RWPE2 (cell line): Measurements from ENCODE around the gene ZBTB8OS.
A peak's percentile ranks its signal among the peaks of the same experiment; 100 is the strongest.

Experiments
- ATAC-seq: fragments of 200-7000 bp; cut with Tn5 transposase; 3 replicates; pipeline ENCODE4 v1.9.1; 2021; ENCODE audit warnings: low read depth
- DNase-seq: peaks from one replicate; pipeline ENCODE4 v3.0.0-alpha.2; 2020; ENCODE audit warnings: low spot score
- H3K27ac ChIP-seq: fragments of 450-650 bp; 2 replicates; pipeline ENCODE4 v1.5.1; 2017; ENCODE audit warnings: mild to moderate bottlenecking; ENCODE audit not compliant: poor library complexity, severe bottlenecking
- H3K27me3 ChIP-seq: fragments of 250-450 bp; sonication (Bioruptor Pico); 2 replicates; pipeline ENCODE4 v1.5.1; 2021; ENCODE audit warnings: mild to moderate bottlenecking, moderate library complexity; ENCODE audit not compliant: insufficient read depth, poor library complexity, severe bottlenecking
- H3K36me3 ChIP-seq: fragments of 250-450 bp; sonication (Bioruptor Pico); 2 replicates; pipeline ENCODE4 v1.5.1; 2020; ENCODE audit warnings: low read depth, mild to moderate bottlenecking, moderate library complexity
- H3K4me1 ChIP-seq: fragments of 250-450 bp; sonication (Bioruptor Pico); 2 replicates; pipeline ENCODE4 v1.5.1; 2021; ENCODE audit warnings: mild to moderate bottlenecking, moderate library complexity; ENCODE audit not compliant: insufficient read depth, poor library complexity, severe bottlenecking
- H3K4me3 ChIP-seq: fragments of 250-450 bp; sonication (Bioruptor Pico); 2 replicates; pipeline ENCODE4 v1.5.1; 2021; ENCODE audit warnings: mild to moderate bottlenecking, moderate library complexity; ENCODE audit not compliant: severe bottlenecking
- H3K9me3 ChIP-seq: fragments of 250-450 bp; sonication (Bioruptor Pico); 2 replicates; pipeline ENCODE4 v1.5.1; 2021; ENCODE audit warnings: mild to moderate bottlenecking, moderate library complexity; ENCODE audit not compliant: severe bottlenecking
- CTCF ChIP-seq: fragments of 450-650 bp; IDR thresholded peaks from one replicate; pipeline ENCODE4 v1.5.1; 2017; ENCODE audit warnings: mild to moderate bottlenecking, moderate library complexity; ENCODE audit not compliant: poor library complexity, severe bottlenecking

ZBTB8OS gene

GRCh38 chr1:32686387-32686786, 36.0 kb upstream of the ZBTB8OS start:
- H3K4me1 ChIP-seq, result no peaks in the 10 kb centered on the region
- TF ChIP-seq CTCF, result no peak
- ATAC-seq (peak; percentile 8; the same call in 1 of the 3 replicates), DNase-seq (no peak)
- H3K27ac ChIP-seq, result no peak overlapping the region
- H3K27me3 ChIP-seq, result no peaks in the 10 kb centered on the region
- no peak overlapping the region for H3K4me3 ChIP-seq
- no peaks in the 10 kb centered on the region for H3K9me3 ChIP-seq
- peaks cover 44% of the 10 kb centered on the region for H3K36me3 ChIP-seq

GRCh38 chr1:32685498-32685897, 35.1 kb upstream of the ZBTB8OS start:
- Histone ChIP-seq H3K4me3 (no peak overlapping the region), H3K27ac (no peak overlapping the region), H3K27me3 (no peaks in the 10 kb centered on the region), H3K4me1 (no peaks in the 10 kb centered on the region), H3K36me3 (peaks cover 53% of the 10 kb centered on the region), H3K9me3 (no peaks in the 10 kb centered on the region)
- ATAC-seq, result no peak
- TF ChIP-seq CTCF, result no peak
- no peak for DNase-seq

GRCh38 chr1:32684167-32684811, 33.9 kb upstream of the ZBTB8OS start:
- no peaks in the 10 kb centered on the region for H3K9me3 ChIP-seq
- DNase-seq, result no peak
- H3K36me3 ChIP-seq, result peaks cover 61% of the 10 kb centered on the region
- no peaks in the 10 kb centered on the region for H3K27me3 ChIP-seq
- no peak overlapping the region for H3K4me3 ChIP-seq
- H3K4me1 ChIP-seq, result no peaks in the 10 kb centered on the region
- no peak for TF ChIP-seq CTCF
- no peak overlapping the region for H3K27ac ChIP-seq
- ATAC-seq, result no peak

GRCh38 chr1:32683397-32683796, 33.0 kb upstream of the ZBTB8OS start:
- no peak overlapping the region for H3K27ac ChIP-seq
- no peak overlapping the region for H3K4me3 ChIP-seq
- peaks cover 69% of the 10 kb centered on the region for H3K36me3 ChIP-seq
- no peak for TF ChIP-seq CTCF
- ATAC-seq (no peak), DNase-seq (no peak)
- no peaks in the 10 kb centered on the region for H3K27me3 ChIP-seq
- no peaks in the 10 kb centered on the region for H3K4me1 ChIP-seq
- no peaks in the 10 kb centered on the region for H3K9me3 ChIP-seq

GRCh38 chr1:32681999-32682398, 31.6 kb upstream of the ZBTB8OS start:
- H3K4me3 ChIP-seq, result no peak overlapping the region
- DNase-seq (no peak), ATAC-seq (no peak)
- TF ChIP-seq CTCF, result no peak
- H3K27me3 ChIP-seq, result no peaks in the 10 kb centered on the region
- H3K4me1 ChIP-seq, result no peaks in the 10 kb centered on the region
- H3K27ac ChIP-seq, result no peak overlapping the region
- no peaks in the 10 kb centered on the region for H3K9me3 ChIP-seq
- peaks cover 82% of the 10 kb centered on the region for H3K36me3 ChIP-seq
